Measurements from ENCODE around the gene ECI2. TPM values are rescaled to one million over a fixed set of nuclear protein-coding genes. Genes with fewer than 3 reads are reported as not detected.

Gene ECI2
- total RNA-seq, 4 donors from 2014 or later: 17.7 to 137 (median 69.9) TPM

- Histone ChIP-seq H3K27me3 (no peaks in the 10 kb centered on the region), H3K9me3 (peaks cover 2 to 7% of the 10 kb centered on the region in 2 donors), H3K4me3 (no peak overlapping the region), H3K36me3 (no peaks in the 10 kb centered on the region), H3K4me1 (no peaks in the 10 kb centered on the region), H3K27ac (no peak overlapping the region)
- intact Hi-C loops (cut with DNase I; ENCODE audit: low total_unique reads): no loop called here
- in situ Hi-C loops (cut with MboI; ENCODE audit: low pct_ligation_motif_present in 1 of 4, low pct_unique_long_range_greater_than_20kb in 1 of 4, low sequenced_read_pairs in 3 of 4): loop anchor here in 3 of 4 donors (25.0 kb wide), 1 partner anchor 427 kb away; no protein-coding TSS in a partner anchor
- DNase-seq: no peak
- WGBS, 2 donors (ENCODE audit: low coverage in 1 of 2): 81 to 94% methylated on average over 2 to 4 of the region's 4 CpGs
- no peak for TF ChIP-seq POLR2AphosphoS5 (IDR thresholded peaks at IDR 0.05)
These were observed 28.7 kb upstream of the ECI2 start for GRCh38 chr6:4164117-4164442.

GRCh38 chr6:4163408-4164116 lies 28.2 kb upstream of the ECI2 start:
- Histone ChIP-seq H3K27ac (no peak overlapping the region), H3K27me3 (no peaks in the 10 kb centered on the region), H3K4me3 (no peak overlapping the region), H3K9me3 (peaks cover 2 to 7% of the 10 kb centered on the region in 2 donors), H3K4me1 (no peaks in the 10 kb centered on the region), H3K36me3 (no peaks in the 10 kb centered on the region)
- DNase-seq: no peak
- in situ Hi-C loops (cut with MboI; ENCODE audit: low pct_ligation_motif_present in 1 of 4, low pct_unique_long_range_greater_than_20kb in 1 of 4, low sequenced_read_pairs in 3 of 4): loop anchor here in 3 of 4 donors (25.0 kb wide), 1 partner anchor 426 kb away; no protein-coding TSS in a partner anchor
- intact Hi-C loops (cut with DNase I; ENCODE audit: low total_unique reads): no loop called here
- 90 to 100% methylated on average over 3 to 10 of the region's 10 CpGs for WGBS, 2 donors (ENCODE audit: low coverage in 1 of 2)
- TF ChIP-seq POLR2A (IDR thresholded peaks at IDR 0.05) (no peak), CTCF (IDR thresholded peaks at IDR 0.05) (no peak), POLR2AphosphoS5 (IDR thresholded peaks at IDR 0.05) (no peak), EP300 (IDR thresholded peaks at IDR 0.05; ENCODE audit: low read depth) (no peak)

- Histone ChIP-seq H3K4me3 (no peak overlapping the region), H3K4me1 (no peaks in the 10 kb centered on the region), H3K27ac (no peak overlapping the region), H3K27me3 (no peaks in the 10 kb centered on the region), H3K9me3 (peaks cover 0 to under 1% of the 10 kb centered on the region in 2 donors), H3K36me3 (no peaks in the 10 kb centered on the region)
- no peak for DNase-seq
- intact Hi-C loops (cut with DNase I; ENCODE audit: low total_unique reads): no loop called here
- in situ Hi-C loops (cut with MboI; ENCODE audit: low pct_ligation_motif_present in 1 of 4, low pct_unique_long_range_greater_than_20kb in 1 of 4, low sequenced_read_pairs in 3 of 4): loop anchor here in 3 of 4 donors (25.0 kb wide), 1 partner anchor 425 kb away; no protein-coding TSS in a partner anchor
- 90% methylated on average over 1 of the region's 1 CpG; no CpG with 5 or more reads in 1 of the 2 donors for WGBS, 2 donors (ENCODE audit: low coverage in 1 of 2)
- TF ChIP-seq POLR2AphosphoS5 (IDR thresholded peaks at IDR 0.05): no peak
- TF ChIP-seq EP300 (IDR thresholded peaks at IDR 0.05; ENCODE audit: low read depth): no peak
- no peak for TF ChIP-seq CTCF (IDR thresholded peaks at IDR 0.05)
- no peak for TF ChIP-seq POLR2A (IDR thresholded peaks at IDR 0.05)
These were observed 27.0 kb upstream of the ECI2 start for GRCh38 chr6:4162370-4162769.

- 73 to 80% methylated on average over 7 of the region's 7 CpGs for WGBS, 2 donors (ENCODE audit: low coverage in 1 of 2)
- Histone ChIP-seq H3K27ac (no peak overlapping the region), H3K9me3 (no peaks in the 10 kb centered on the region), H3K4me1 (peaks cover 0 to 3% (median 1%) of the 10 kb centered on the region in 4 donors), H3K27me3 (no peaks in the 10 kb centered on the region), H3K4me3 (no peak overlapping the region), H3K36me3 (no peaks in the 10 kb centered on the region)
- in situ Hi-C loops (cut with MboI; ENCODE audit: low pct_ligation_motif_present in 1 of 4, low pct_unique_long_range_greater_than_20kb in 1 of 4, low sequenced_read_pairs in 3 of 4): loop anchor here in 3 of 4 donors (10.0 to 25.0 kb wide), 2 partner anchors 105 to 422 kb away; no protein-coding TSS in a partner anchor
- DNase-seq: no peak
- TF ChIP-seq POLR2A (IDR thresholded peaks at IDR 0.05) (no peak), CTCF (IDR thresholded peaks at IDR 0.05) (no peak), EP300 (IDR thresholded peaks at IDR 0.05; ENCODE audit: low read depth) (no peak), POLR2AphosphoS5 (IDR thresholded peaks at IDR 0.05) (no peak)
- intact Hi-C loops (cut with DNase I; ENCODE audit: low total_unique reads): no loop called here
These were observed 24.1 kb upstream of the ECI2 start for GRCh38 chr6:4159491-4159890.

All from transverse colon (tissue), 4 donors.